HG02798 (cell line): ENCODE data around the gene RMRP.
A peak's percentile ranks its signal among the peaks of the same experiment; 100 is the strongest.

Experiments
- ATAC-seq: cut with Tn5 transposase; IDR thresholded peaks from one replicate; pipeline ENCODE4 v1.9.1; 2021; ENCODE audit warnings: mild to moderate bottlenecking; ENCODE audit not compliant: unreplicated experiment, poor library complexity

RMRP gene

DNA sequence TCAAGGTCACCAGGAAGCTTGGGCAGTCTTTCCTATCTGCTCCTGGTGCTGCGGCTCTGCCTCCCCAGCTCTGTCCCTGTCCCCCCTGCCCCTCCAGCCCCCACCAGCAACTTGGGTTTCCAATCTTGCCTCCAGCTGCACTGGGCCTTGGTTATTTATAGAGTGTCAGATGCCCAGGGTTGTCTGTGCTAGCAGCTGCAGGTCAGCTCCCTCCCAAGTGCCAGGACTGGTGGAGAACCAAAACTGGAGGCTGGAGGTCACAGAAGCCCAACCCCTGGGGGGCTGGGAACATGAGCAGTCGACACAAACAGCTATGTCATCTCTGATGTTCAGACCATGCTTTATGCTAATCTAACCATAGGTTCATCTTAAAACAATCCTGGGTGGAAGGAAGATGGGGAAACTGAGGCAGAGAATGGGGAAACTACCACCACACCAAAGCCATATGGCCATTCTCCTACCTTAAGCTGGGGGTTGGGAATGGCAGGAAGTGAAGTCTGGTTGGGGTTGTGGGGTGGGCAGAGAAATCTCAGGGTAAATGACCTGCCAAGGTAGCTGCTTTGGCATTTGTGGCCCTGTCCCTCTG, 30.2 kb upstream of the RMRP start:
- no peak for ATAC-seq

DNA sequence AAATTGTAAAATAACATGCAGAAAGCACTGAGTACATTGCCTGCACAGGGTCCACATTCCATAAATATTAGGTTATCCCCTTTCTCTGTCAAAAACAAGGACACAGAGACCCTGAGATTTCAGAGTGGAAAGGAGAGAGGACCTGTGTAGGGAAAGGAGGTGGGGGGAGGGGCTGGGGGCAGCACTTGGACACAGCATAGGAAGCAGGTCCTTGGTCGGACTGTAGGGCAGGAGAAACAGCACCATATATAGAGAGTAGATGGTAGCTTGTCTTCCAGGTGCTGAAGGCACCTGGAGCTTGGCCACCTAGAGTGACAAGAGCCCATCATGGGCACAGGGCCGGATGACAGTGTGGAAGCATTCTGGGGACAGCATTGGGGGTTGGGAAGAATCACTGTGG, 29.5 kb upstream of the RMRP start:
- ATAC-seq, result no peak

DNA sequence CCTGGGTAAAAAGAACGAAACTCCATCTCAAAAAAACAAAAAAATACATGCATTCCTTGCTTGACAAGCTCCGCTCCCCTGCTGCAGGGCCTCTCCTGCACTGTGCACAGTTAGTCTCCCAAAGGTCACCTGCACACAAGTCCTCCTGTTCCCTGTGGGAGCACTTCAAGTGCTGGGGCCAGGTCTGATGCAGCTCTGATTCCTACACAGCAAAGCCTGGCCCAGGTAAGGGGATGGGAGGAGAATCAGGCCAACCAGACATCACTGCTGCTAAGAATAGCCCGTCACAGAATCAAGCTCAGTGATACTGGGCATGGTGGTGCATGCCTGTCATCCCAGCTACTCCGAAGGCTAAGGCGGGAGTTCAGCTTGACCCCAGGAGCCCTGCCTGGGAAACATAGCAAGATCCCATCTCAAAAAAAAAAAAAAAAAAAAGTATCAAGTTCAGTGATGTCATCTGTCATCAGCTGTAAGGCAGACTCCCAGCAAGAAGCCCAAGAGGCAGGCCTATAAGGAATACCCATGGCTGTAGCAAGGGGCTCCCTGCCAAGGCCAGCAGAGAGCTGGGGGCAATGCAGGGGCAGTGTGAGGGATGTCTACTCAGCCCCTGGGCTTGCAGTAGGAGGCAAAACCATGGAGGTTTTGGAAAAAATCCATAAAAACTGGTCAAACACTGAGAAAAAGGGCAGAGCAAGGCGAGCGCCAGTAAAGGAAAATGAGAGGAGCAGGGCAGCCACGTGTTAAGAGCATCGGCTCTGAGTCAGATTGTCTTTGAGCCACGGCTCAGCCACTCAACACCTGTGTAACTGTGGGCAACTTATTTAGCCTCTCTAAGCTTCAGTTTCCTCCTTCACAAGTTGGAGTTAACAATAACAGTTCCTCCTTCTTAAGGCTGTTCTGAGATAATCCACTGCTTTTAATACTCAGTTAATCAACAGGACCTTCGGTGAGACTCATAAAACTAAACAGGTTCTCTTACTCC, 28.7 kb upstream of the RMRP start:
- ATAC-seq, result peak; percentile 51

DNA sequence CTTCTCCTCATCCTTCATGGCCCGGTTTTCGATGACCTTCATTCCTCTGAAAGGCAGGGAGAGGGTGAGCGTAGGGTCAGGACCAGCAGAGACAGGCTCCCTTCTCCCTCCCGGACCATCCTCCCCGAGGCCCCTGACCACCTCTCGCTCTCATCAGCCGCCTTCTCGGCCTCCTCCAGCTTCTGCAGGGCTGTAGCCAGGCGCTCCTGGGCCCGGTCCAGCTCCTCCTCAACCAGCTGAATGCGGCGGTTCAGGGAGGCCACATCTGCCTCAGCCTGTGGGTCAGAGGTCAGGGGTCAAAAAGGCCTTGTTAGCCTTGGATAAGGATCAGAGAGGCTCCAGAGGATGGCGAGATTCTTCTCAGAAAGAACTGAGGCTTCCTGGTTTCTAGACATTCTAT, 27.7 kb upstream of the RMRP start:
- no peak for ATAC-seq

DNA sequence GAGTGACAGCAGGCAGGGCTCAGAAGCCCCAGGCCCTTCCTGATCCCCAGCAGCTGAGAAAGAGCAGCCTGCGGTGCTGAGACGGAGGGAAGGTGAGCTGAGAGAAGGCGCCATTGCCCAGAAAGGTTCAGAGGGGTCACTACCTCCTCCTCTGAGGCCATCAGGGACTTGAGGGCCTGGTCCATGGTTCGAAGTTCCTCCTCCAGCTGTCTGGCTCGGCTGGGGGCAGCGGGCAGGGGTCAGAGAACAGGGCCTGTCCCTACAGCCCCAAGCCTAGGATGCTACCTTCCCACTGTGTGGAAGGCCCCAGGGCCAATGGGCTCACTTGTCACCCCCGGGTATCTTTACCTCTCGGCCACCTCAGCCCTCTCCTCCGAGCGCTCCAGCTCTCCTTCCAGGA, 27.1 kb upstream of the RMRP start:
- no peak for ATAC-seq

DNA sequence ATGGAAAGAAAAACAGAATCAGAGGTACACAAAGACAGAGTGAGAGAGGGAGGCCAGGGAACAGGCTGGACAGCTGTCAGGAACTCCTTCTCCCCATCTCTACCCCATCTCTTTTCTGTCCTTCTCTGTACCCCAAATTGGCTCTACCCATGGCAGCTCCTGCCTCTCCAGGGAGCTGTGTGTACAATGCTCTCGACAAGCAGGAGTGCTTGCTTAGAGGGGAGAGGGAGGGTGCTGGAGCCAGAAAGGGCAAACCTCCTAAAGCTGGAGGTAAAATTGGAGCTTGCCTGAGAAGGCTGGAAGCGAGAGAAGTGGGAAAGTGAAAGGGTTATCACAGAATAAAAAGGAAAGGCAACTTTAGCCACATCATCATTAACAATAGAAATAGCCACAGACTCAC, 25.5 kb upstream of the RMRP start:
- ATAC-seq, result no peak

DNA sequence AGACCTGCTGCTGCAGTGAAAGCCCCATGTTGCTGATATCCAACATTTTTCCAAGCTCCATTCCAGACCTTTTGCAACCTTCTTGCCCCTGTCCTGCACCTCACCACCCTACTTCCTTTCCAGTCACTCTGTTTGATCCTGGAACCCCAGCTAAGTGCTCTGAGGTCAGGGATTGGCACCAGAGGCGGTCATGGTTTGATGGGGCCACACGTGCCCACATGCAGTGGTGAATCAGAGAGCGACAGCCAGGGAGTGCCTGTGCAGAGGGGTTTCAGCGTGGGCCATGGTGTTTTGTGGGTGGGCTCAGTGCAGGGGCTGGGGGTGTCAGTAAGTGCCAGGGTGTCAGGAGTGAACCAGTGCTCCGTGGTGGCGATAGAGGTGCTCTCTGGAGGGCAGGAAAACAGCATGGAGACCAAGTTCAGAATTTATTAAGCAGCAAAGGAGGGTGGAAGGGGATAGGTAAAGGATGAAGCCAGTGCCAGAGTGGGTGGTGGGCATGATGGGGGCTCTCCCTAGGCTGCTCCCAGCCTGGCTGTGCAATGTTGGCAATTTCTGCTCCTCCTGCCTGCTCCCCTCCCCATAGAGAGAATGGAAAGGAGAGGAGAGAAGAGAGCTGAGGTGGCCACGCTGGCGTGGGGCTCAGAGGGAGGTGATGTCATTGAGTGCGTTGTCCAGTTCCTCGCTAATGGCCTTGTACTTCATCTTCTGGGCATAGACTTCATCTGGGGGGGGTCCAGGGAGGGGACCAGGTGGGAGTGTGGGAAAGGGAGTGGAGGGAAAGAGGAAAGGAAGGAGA, 24.9 kb upstream of the RMRP start:
- ATAC-seq, result no peak

DNA sequence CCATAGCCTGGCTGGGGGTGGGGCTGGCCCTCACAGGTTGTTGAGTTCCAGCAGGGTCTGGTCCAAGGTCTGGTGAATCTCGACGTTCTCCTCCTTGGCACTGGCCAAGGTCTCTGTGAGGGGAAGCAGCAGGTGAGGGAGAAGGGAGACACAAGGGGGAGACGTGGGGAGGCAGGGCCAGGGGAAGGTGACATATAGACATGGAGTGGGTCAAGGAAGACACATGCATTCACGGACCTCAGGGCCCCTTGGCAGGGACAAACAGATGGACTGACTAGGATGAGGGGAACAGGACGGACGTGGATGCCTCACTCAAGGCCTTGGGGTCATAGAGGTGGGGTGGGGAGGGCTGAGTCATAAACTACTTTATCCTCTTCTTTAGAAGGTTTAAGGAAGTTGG, 24.2 kb upstream of the RMRP start:
- no peak for ATAC-seq

DNA sequence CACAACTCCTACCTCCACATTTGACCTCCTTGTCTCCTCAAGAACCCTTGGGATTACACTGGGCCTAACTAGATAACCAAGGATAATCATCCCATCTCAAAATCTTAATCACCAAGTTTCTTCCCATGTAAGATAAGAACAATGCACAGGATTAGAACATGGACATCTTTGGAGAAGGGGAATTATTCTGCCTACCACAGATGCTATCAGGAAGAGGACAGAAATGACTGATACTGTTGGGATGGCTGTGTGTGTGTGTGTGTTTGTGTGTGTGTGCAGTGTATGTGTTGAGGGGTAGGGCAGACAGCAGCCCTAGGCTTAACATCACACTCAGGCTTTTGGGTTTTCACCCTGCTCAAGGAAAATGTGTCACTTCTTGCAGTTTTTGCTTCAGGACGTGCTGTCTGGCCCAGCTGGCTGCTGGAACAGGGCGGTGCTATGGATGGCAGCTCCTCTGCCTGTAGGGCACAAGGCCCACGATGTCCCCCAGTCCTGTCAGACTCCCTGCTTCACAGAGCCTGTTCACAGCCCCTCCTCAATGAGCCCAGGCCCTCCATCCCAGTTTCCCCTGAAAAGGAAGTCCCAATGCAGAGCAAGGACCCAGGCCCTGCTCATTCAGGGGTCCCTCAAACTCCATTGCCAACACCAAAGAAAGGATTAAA, 23.7 kb upstream of the RMRP start:
- ATAC-seq, result no peak

DNA sequence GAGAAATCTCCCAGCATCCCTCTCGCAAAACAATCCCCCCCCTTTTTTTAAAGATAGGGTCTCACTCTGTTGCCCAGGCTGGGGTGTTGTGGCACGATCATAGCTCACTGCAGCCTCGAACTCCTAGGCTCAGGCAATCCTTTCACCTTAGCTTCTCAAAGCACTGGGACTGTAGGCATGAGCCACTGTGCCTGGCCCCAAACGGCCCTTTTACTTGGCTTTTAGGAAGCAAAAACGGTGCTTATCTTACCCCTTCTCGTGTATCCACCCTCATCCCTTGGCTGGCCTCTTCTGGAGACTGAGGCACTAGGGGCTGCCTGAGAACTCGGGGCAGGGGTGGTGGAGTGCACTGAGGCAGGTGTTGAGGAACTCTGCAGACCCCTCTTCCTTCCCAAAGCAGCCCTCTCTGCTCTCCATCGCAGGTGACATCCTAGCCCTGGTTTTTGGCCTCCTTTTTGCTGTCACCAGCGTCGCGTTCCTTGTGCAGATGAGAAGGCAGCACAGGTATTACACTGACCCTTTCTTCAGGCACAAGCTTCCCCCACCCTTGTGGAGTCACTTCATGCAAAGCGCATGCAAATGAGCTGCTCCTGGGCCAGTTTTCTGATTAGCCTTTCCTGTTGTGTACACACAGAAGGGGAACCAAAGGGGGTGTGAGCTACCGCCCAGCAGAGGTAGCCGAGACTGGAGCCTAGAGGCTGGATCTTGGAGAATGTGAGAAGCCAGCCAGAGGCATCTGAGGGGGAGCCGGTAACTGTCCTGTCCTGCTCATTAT, 22.7 kb upstream of the RMRP start:
- peak; percentile 72 for ATAC-seq

DNA sequence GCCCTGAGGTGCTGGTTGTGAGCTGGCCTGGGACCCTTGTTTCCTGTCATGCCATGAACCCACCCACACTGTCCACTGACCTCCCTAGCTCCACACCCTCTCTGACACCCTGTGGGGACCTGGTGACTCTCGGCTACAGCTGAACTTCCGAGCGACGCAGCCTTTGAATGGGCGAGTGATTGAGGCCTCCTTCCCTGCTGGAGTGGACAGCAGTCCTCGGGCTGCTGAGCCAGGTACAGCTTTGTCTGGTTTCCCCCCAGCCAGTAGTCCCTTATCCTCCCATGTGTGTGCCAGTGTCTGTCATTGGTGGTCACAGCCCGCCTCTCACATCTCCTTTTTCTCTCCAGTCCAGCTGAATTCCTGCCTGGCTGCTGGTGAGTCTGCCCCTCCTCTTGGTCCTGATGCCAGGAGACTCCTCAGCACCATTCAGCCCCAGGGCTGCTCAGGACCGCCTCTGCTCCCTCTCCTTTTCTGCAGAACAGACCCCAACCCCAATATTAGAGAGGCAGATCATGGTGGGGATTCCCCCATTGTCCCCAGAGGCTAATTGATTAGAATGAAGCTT, 22.0 kb upstream of the RMRP start:
- no peak for ATAC-seq

DNA sequence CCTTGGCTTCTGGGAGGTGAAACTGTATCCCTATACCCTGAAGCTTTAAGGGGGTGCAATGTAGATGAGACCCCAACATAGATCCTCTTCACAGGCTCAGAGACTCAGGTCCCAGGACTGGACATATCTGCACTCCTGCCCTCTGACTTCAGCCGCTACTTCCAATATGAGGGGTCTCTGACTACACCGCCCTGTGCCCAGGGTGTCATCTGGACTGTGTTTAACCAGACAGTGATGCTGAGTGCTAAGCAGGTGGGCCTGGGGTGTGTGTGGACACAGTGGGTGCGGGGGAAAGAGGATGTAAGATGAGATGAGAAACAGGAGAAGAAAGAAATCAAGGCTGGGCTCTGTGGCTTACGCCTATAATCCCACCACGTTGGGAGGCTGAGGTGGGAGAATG, 21.3 kb upstream of the RMRP start:
- ATAC-seq, result no peak

DNA sequence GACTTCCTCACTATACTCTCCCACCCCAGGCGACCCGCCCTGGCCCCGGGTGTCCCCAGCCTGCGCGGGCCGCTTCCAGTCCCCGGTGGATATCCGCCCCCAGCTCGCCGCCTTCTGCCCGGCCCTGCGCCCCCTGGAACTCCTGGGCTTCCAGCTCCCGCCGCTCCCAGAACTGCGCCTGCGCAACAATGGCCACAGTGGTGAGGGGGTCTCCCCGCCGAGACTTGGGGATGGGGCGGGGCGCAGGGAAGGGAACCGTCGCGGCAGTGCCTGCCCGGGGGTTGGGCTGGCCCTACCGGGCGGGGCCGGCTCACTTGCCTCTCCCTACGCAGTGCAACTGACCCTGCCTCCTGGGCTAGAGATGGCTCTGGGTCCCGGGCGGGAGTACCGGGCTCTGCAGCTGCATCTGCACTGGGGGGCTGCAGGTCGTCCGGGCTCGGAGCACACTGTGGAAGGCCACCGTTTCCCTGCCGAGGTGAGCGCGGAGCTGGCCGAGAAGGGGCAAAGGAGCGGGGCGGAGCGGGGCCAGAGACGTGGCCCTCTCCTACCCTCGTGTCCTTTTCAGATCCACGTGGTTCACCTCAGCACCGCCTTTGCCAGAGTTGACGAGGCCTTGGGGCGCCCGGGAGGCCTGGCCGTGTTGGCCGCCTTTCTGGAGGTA, 18.0 kb upstream of the RMRP start:
- no peak for ATAC-seq

DNA sequence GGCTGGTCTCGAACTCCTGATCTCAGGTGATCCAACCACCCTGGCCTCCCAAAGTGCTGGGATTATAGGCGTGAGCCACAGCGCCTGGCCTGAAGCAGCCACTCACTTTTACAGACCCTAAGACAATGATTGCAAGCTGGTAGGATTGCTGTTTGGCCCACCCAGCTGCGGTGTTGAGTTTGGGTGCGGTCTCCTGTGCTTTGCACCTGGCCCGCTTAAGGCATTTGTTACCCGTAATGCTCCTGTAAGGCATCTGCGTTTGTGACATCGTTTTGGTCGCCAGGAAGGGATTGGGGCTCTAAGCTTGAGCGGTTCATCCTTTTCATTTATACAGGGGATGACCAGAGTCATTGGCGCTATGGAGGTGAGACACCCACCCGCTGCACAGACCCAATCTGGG, 17.4 kb upstream of the RMRP start:
- no peak for ATAC-seq

DNA sequence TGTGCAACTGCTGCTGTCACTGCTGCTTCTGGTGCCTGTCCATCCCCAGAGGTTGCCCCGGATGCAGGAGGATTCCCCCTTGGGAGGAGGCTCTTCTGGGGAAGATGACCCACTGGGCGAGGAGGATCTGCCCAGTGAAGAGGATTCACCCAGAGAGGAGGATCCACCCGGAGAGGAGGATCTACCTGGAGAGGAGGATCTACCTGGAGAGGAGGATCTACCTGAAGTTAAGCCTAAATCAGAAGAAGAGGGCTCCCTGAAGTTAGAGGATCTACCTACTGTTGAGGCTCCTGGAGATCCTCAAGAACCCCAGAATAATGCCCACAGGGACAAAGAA, 16.2 kb upstream of the RMRP start:
- ATAC-seq, result no peak

DNA sequence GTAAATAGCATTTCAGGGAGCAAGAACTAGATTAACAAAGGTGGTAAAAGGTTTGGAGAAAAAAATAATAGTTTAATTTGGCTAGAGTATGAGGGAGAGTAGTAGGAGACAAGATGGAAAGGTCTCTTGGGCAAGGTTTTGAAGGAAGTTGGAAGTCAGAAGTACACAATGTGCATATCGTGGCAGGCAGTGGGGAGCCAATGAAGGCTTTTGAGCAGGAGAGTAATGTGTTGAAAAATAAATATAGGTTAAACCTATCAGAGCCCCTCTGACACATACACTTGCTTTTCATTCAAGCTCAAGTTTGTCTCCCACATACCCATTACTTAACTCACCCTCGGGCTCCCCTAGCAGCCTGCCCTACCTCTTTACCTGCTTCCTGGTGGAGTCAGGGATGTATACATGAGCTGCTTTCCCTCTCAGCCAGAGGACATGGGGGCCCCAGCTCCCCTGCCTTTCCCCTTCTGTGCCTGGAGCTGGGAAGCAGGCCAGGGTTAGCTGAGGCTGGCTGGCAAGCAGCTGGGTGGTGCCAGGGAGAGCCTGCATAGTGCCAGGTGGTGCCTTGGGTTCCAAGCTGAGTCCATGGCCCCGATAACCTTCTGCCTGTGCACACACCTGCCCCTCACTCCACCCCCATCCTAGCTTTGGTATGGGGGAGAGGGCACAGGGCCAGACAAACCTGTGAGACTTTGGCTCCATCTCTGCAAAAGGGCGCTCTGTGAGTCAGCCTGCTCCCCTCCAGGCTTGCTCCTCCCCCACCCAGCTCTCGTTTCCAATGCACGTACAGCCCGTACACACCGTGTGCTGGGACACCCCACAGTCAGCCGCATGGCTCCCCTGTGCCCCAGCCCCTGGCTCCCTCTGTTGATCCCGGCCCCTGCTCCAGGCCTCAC, 15.6 kb upstream of the RMRP start, which contains the start of gene CA9:
CA9 (plus strand) TSS at position 797 of the 893 bp plus-strand sequence; CDS start at position 829, 32 bp downstream.
- ATAC-seq, result no peak

DNA sequence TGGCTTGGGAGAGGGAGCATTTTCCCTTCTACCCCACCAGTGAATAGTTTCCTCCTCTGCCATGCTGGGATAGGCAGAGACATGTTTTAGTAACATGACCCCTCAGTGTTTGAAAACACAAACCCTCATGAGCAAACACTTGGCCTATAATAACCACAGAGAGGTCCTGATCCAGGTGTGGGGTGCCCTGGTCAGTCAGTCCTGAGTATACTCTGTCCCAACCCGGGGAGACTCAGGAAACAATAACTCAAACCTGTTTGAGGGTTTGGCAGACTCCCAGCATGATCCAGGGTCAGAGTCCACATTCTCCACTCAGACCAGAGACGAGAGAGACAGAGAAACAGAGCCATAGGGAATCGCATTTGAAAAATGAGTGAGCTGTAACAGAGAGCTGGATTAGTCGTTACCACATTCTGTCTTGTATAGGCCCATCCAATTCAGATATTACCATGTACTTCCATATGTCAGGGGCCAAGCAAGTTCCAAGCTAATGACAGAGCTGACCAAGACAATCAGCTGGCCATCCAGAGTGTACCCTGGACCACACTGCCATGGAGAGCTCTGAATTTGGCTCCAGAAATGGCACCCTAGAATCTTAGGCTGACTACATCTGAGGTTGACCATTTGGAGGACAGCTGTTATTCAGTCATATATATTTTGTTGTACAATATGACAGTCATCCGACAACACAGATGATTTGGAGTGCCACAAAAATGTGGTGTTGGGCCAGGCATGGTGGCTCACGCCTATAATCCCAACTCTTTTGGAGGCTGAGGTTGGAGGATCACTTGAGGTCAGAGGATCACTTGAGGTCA, 11.7 kb upstream of the RMRP start:
- ATAC-seq, result no peak
